Omental fat pad (tissue), 4 donors: ENCODE data around the gene ACSS3. TPM values are rescaled to one million over a fixed set of nuclear protein-coding genes. Genes with fewer than 3 reads are reported as not detected.
"Not testable (repeated sequence)": the region's sequence is repeated elsewhere in the genome, so short reads cannot be mapped to it uniquely, and the experiment has no call there.

Experiments used
- ATAC-seq: fragments of 150-250 bp; one replicate; pipeline ENCODE4 v1.9.1; 2016; ENCODE audit warnings: mild to moderate bottlenecking, moderate library complexity; ENCODE audit not compliant: low FRiP score
- DNase-seq: peaks from one replicate; pipeline ENCODE4 v3.0.0-alpha.2; 2019; ENCODE audit warnings: low spot score
- total RNA-seq, 4 donors: library from RNA; depleted of rRNA; stranded (reverse); fragments of >200 nt; gene quantifications; one replicate each; pipeline ENCODE4 v1.1.0, GENCODE V29; 2016
- TF ChIP-seq, protein P1 (sequence below), 3 donors: fragments of 450-650 bp; IDR thresholded peaks; one replicate each; pipeline ENCODE4 v1.5.1; 2016 to 2017; ENCODE audit warnings: antibody characterized with exemption in 3 of 3, mild to moderate bottlenecking in 3 of 3, moderate library complexity in 2 of 3

ACSS3 gene, protein sequence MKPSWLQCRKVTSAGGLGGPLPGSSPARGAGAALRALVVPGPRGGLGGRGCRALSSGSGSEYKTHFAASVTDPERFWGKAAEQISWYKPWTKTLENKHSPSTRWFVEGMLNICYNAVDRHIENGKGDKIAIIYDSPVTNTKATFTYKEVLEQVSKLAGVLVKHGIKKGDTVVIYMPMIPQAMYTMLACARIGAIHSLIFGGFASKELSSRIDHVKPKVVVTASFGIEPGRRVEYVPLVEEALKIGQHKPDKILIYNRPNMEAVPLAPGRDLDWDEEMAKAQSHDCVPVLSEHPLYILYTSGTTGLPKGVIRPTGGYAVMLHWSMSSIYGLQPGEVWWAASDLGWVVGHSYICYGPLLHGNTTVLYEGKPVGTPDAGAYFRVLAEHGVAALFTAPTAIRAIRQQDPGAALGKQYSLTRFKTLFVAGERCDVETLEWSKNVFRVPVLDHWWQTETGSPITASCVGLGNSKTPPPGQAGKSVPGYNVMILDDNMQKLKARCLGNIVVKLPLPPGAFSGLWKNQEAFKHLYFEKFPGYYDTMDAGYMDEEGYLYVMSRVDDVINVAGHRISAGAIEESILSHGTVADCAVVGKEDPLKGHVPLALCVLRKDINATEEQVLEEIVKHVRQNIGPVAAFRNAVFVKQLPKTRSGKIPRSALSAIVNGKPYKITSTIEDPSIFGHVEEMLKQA
- 100 to 1,000 TPM in 1 of 4 donors, 10 to 100 TPM in 3; 38.8 to 102 (median 57.9) TPM for total RNA-seq

DNA sequence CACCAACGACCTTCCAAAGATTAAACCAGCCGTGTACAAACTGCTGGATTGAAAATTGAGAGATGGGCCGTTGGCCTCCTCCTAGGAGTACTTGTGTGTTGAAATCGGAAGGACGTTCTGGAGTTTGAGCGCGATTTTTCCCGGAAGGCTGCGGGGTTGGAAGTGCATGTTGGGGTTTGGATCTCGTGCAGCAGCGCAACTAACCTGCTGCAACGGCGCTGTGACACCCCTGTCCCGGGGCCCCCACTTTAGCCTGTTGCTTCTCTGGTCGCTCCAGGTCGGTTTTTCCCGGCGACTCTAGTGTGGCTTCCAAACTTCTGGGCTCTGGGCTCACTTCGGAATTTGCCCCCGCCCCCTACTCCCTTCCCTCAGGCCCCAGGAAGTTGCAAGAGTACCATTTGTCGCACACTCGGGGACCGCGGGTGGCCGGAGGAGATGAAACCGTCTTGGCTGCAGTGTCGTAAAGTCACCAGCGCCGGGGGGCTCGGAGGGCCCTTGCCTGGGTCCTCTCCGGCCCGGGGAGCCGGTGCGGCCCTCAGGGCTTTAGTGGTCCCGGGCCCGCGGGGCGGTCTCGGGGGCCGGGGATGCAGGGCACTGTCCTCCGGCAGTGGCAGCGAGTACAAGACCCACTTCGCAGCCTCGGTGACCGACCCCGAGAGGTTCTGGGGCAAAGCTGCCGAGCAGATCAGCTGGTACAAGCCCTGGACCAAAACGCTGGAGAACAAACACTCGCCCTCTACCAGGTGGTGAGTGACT, at the start of gene ACSS3:
TSS of gene ACSS3 (plus strand) at position 394 of the 756 bp plus-strand sequence. CDS start at position 436, 42 bp downstream.
- TF ChIP-seq, protein P1, sequence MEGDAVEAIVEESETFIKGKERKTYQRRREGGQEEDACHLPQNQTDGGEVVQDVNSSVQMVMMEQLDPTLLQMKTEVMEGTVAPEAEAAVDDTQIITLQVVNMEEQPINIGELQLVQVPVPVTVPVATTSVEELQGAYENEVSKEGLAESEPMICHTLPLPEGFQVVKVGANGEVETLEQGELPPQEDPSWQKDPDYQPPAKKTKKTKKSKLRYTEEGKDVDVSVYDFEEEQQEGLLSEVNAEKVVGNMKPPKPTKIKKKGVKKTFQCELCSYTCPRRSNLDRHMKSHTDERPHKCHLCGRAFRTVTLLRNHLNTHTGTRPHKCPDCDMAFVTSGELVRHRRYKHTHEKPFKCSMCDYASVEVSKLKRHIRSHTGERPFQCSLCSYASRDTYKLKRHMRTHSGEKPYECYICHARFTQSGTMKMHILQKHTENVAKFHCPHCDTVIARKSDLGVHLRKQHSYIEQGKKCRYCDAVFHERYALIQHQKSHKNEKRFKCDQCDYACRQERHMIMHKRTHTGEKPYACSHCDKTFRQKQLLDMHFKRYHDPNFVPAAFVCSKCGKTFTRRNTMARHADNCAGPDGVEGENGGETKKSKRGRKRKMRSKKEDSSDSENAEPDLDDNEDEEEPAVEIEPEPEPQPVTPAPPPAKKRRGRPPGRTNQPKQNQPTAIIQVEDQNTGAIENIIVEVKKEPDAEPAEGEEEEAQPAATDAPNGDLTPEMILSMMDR (IDR thresholded peaks at IDR 0.05): no peak
- no peak for DNase-seq
- peak; percentile 39 for ATAC-seq

DNA sequence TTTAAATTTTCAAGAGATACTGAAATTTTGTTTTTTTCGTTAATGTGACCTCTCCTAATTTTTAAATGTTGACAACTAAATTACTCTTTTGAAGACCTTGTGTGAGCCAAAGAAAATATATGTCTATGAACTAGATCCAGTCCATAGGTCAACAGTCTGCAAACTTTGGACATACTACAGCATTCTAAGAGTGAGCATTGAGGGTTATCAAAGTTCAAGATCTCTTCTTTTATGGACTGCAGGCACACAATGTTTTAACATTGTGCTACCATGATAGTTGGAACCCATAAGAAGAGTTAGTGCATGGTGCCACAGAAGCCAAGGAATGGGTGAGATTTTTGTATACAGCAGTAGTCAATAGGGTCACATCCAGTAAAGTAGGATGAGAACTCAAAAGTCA, 43.0 kb upstream of the ACSS3 start:
- TF ChIP-seq, protein P1 (IDR thresholded peaks at IDR 0.05): no peak
- ATAC-seq (no peak), DNase-seq (no peak)

DNA sequence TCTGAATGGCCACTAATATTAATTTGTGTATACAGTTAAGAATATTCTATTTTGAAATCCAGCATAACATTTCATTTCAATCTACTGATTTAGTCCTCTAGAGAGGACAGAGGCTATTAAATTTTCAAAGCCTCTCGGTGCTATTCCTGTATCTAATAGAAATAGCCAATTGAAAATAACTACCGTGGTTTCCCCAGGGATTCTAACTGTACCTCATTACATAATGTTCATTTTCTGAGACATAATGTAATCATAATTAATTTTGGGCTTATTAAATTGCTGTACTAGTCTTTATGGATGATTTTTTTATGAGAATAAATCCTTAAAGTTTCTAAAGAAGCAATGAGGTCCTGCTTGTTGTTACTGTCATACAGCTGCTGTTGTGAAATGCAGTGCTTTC, 38.6 kb upstream of the ACSS3 start:
- DNase-seq: no peak
- ATAC-seq: no peak
- TF ChIP-seq, protein P1 (IDR thresholded peaks at IDR 0.05): no peak

DNA sequence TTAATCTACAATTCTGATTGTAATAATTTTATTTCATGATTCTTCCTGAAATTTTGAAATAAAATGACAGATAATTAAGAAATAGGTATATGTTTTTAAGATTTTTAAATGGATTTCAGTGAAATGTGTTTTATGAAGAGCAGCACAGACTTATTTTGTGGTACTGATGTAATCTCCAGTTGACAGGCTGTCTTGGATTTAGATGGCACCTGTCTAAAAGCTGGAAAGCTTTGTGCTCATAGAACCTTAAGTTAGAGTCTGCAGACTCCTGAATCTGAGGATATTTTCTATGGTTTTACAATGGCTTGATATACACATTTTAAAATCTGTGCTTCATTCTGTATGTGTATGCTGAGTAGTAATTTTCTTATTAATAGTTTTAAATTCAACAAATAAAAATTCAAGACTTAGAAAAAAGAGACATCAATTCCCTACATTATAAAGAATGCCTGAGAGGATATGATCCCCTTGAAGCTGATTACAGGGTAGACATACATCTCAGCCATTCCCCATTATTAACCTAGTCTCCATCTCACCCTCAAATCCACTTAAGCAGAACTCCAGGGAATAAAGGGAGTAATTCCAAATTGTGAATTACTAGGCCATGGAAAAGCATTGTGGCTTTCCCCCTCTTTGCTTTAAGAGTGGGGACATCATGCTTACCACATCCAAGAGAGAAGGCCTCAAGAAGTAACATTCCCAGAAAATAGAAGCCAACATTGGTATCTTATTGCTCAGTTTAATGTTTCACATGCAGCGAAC, 33.7 kb upstream of the ACSS3 start:
- TF ChIP-seq, protein P1 (IDR thresholded peaks at IDR 0.05): no peak
- ATAC-seq: no peak
- DNase-seq: no peak

DNA sequence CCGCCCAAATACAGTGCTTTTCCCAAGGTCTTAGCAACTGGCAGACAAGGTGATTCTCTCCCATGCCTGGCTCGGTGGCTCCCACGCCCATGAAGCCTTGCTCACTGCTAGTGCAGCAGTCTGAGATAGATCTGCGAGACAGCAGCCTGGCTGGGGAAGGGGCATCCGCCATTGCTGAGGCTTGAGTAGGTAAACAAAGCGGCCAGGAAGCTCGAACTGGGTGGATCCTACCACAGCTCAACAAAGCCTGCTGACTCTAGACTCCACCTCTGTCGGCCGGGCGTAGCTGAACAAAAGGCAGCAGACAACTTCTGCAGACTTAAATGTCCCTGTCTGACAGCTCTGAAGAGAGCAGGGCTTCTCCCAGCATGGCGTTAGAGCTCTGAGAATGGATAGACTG, 12.9 kb upstream of the ACSS3 start:
- not testable (repeated sequence) for ATAC-seq, DNase-seq

DNA sequence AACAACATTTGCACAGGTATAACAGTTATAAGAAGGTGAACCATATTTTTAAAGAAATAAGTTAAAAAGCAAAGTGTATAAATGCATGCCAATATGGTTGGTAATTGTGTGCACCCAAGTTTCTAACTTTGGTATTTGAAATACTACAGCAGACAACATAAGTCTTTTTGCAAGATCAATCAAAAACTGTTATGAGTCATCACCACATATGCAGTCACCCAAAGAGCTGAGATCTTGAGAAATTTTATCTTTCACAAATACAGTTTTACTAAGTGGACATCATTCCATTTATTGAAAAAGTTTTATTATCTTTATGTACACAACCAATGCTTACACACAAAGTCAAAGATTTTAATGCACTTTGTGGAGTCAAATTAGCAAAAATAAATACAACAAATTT, 7.0 kb upstream of the ACSS3 start:
- DNase-seq: no peak
- ATAC-seq: no peak
- TF ChIP-seq, protein P1 (IDR thresholded peaks at IDR 0.05): no peak
